ENCODE results near the gene BCAS4. TPM values are rescaled to one million over a fixed set of nuclear protein-coding genes. Genes with fewer than 3 reads are reported as not detected.

The BCAS4 gene
- total RNA-seq, 1 experiment from 2014 or later, result 7.6 TPM

DNA sequence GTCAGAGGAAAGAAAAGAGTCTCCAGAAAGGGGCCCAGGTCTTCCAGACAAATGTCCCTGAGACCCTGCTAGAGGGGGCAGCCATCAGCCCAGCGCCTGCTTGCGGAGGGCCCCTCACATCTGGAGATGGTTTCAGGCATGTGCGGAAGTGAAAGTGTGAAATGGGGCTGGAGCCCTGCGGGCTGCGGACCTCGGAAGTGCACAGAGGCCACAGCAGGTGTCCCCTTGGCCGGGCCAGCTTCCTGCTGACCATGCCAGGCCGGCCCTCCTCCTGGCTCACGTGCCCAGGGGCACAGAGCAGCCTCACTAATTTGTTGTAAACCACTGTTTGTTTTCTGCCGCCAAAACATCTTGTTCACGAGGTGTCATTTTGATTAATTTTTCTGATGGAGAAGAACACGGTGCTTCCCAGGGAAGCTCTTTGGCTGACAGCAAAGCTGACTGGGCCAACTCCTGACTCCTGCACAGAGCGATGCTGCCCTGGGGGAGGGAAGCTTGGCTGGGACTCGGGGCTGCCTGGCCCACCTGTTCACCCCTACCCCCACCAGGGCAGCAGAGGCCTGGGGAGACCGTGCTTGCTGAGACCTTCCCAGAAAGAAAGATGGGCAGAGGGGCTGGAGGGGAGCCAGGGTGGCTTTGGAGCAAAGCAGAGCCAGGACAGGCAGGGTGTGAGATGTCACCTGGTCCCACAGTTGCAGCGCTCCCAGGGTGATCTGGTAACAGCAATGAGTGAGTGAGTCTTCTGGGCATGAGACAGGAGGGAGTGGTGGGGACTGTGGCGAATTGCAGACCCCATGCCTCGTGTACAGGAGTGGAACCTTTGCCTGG lies 54.2 kb downstream of the BCAS4 start:
- no peaks in the 10 kb centered on the region for H4K20me1 ChIP-seq (ENCODE audit: insufficient read depth)
- H3K79me2 ChIP-seq (ENCODE audit: low read depth), result no peaks in the 10 kb centered on the region
- H3K9me2 ChIP-seq (ENCODE audit: insufficient read depth), result no peaks in the 10 kb centered on the region
- TF ChIP-seq EZH2 (IDR thresholded peaks at IDR 0.05; ENCODE audit: low read depth), result no peak
- no peak for TF ChIP-seq CTCF (conservative IDR thresholded peaks at IDR 0.05)
- H3K9me3 ChIP-seq (ENCODE audit: insufficient read depth, low read depth), result no peaks in the 10 kb centered on the region
- H3K4me1 ChIP-seq (replicated peaks; ENCODE audit: insufficient read depth), result no peaks in the 10 kb centered on the region
- intact Hi-C loops (cut with micrococcal nuclease; ENCODE audit: unreplicated experiment), result no loop called here
- no peak overlapping the region for H3K4me3 ChIP-seq
- no peaks in the 10 kb centered on the region for H3K36me3 ChIP-seq (ENCODE audit: low read depth)
- H3K27ac ChIP-seq, result no peak overlapping the region
- no TSS peak for BruUV-seq (replicated peaks)
- CTCF ChIA-PET, result no interaction called here
- H2AFZ ChIP-seq, result no peak overlapping the region
- H3K27me3 ChIP-seq (ENCODE audit: insufficient read depth, low read depth), result no peaks in the 10 kb centered on the region
- no peak overlapping the region for H3K4me2 ChIP-seq
- no peak for DNase-seq
- POLR2A ChIA-PET (ENCODE audit: unreplicated experiment), result no interaction called here
- H3F3A ChIP-seq (ENCODE audit: insufficient read depth, low read depth), result no peaks in the 10 kb centered on the region

DNA sequence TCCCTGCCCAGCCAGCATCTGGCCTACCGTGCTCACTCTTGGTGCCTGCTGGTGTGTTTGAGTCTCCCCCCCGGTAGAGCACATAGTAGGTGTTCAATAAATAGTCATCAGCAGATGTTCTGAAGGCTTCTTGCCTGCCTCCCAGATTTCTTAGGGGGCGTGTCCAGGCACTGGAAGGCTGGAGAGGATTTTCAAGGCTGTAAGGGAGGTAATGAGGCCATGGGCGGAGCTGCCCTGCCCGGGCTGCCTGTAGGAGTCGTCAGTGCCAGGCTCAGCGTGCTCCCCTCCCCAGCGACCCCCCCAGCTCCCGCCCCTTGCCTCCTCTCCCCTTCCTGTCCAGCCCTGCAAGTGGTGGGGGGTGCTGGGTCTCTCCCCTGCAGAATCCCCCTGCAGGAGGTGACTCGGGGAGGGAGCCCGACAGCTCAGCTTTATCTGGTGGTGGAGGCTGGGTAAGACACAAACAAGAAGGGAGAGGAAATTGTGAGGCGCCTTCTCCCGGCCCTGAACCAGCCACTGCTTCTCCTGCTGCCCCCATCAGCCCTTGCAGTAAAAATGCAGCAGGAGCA lies 55.9 kb downstream of the BCAS4 start:
- Histone ChIP-seq H3K9me2 (ENCODE audit: insufficient read depth) (no peaks in the 10 kb centered on the region), H3K4me2 (no peak overlapping the region), H4K20me1 (ENCODE audit: insufficient read depth) (no peaks in the 10 kb centered on the region), H3K79me2 (ENCODE audit: low read depth) (no peaks in the 10 kb centered on the region), H3K36me3 (ENCODE audit: low read depth) (no peaks in the 10 kb centered on the region), H3F3A (ENCODE audit: insufficient read depth, low read depth) (no peaks in the 10 kb centered on the region), H3K27me3 (ENCODE audit: insufficient read depth, low read depth) (no peaks in the 10 kb centered on the region), H3K9me3 (ENCODE audit: insufficient read depth, low read depth) (no peaks in the 10 kb centered on the region), H3K4me1 (replicated peaks; ENCODE audit: insufficient read depth) (no peaks in the 10 kb centered on the region), H3K4me3 (no peak overlapping the region), H2AFZ (no peak overlapping the region), H3K27ac (no peak overlapping the region)
- ChIA-PET CTCF (no interaction called here), POLR2A (ENCODE audit: unreplicated experiment) (no interaction called here)
- DNase-seq, result no peak
- no TSS peak for BruUV-seq (replicated peaks)
- intact Hi-C loops (cut with micrococcal nuclease; ENCODE audit: unreplicated experiment), result no loop called here
- TF ChIP-seq EZH2 (IDR thresholded peaks at IDR 0.05; ENCODE audit: low read depth) (no peak), CTCF (conservative IDR thresholded peaks at IDR 0.05) (no peak)

DNA sequence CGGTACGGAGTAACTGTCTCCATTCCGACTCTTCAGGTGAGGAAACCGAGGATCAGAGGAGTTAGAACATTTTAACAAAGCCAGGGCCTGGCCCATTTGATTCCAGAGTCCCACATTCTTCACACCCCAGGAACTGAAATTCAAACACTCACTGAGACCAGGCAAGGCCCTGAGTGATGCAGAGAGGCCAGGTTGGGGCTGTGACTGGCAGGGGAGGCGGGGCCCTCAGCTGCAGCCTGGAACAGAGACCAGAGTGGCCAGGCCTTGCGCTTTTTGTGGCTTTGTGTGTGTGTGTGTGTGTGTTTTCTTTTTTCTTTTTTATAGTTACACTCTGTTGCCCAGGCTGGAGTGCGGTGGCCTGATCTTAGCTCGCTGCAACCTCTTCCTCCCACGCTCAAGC lies 57.2 kb downstream of the BCAS4 start:
- H3K27ac ChIP-seq, result no peak overlapping the region
- H3K27me3 ChIP-seq (ENCODE audit: insufficient read depth, low read depth), result no peaks in the 10 kb centered on the region
- TF ChIP-seq EZH2 (IDR thresholded peaks at IDR 0.05; ENCODE audit: low read depth) (no peak), CTCF (conservative IDR thresholded peaks at IDR 0.05) (no peak)
- intact Hi-C loops (cut with micrococcal nuclease; ENCODE audit: unreplicated experiment), result no loop called here
- no peaks in the 10 kb centered on the region for H3K9me3 ChIP-seq (ENCODE audit: insufficient read depth, low read depth)
- no peak overlapping the region for H3K4me2 ChIP-seq
- H3F3A ChIP-seq (ENCODE audit: insufficient read depth, low read depth), result no peaks in the 10 kb centered on the region
- ChIA-PET POLR2A (ENCODE audit: unreplicated experiment) (no interaction called here), CTCF (no interaction called here)
- no peaks in the 10 kb centered on the region for H3K36me3 ChIP-seq (ENCODE audit: low read depth)
- no peaks in the 10 kb centered on the region for H3K9me2 ChIP-seq (ENCODE audit: insufficient read depth)
- no peaks in the 10 kb centered on the region for H3K79me2 ChIP-seq (ENCODE audit: low read depth)
- no peaks in the 10 kb centered on the region for H4K20me1 ChIP-seq (ENCODE audit: insufficient read depth)
- no peak overlapping the region for H3K4me3 ChIP-seq
- no peak for DNase-seq
- no peaks in the 10 kb centered on the region for H3K4me1 ChIP-seq (replicated peaks; ENCODE audit: insufficient read depth)
- no peak overlapping the region for H2AFZ ChIP-seq
- BruUV-seq (replicated peaks), result no TSS peak

Data from PC-9 (cell line).